ENCODE data around the gene METRNL.

DNA sequence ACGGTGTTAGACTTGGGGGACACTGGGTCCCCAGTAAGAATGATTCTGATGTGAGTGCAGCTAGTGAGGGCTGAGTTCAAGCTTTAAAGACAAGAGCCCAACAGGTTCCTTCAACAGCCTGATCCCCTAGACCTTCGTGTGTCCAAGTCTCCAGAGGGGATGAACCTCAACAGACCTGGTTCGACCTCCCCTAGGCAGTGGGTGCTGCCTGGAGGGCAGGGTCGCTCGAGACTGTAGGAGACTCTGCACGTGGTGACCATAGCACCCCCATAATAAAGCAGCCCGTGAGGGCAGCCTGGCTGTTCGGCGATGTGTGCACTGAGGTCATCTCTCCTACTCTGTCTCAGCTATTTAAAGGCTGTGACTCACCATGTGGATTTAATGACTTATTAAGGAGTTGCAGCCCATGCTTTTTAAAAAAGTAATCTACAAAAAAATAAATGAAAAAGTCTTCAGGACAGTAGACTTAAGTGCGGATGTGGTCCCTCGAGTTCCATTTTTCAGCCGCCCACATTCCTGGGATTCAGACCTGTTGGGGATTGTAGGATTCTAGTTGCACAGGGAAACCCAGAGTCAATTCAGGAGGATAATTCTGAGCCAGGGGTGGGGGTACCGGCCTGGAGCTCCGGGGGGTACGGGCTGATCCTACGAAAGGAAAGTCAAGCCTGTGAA, 23.4 kb upstream of the METRNL start:
- TF ChIP-seq, protein P1, sequence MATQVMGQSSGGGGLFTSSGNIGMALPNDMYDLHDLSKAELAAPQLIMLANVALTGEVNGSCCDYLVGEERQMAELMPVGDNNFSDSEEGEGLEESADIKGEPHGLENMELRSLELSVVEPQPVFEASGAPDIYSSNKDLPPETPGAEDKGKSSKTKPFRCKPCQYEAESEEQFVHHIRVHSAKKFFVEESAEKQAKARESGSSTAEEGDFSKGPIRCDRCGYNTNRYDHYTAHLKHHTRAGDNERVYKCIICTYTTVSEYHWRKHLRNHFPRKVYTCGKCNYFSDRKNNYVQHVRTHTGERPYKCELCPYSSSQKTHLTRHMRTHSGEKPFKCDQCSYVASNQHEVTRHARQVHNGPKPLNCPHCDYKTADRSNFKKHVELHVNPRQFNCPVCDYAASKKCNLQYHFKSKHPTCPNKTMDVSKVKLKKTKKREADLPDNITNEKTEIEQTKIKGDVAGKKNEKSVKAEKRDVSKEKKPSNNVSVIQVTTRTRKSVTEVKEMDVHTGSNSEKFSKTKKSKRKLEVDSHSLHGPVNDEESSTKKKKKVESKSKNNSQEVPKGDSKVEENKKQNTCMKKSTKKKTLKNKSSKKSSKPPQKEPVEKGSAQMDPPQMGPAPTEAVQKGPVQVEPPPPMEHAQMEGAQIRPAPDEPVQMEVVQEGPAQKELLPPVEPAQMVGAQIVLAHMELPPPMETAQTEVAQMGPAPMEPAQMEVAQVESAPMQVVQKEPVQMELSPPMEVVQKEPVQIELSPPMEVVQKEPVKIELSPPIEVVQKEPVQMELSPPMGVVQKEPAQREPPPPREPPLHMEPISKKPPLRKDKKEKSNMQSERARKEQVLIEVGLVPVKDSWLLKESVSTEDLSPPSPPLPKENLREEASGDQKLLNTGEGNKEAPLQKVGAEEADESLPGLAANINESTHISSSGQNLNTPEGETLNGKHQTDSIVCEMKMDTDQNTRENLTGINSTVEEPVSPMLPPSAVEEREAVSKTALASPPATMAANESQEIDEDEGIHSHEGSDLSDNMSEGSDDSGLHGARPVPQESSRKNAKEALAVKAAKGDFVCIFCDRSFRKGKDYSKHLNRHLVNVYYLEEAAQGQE (IDR thresholded peaks at IDR 0.05; ENCODE audit: insufficient read depth in 1 of 2, low read depth in 2 of 2, low read length in 1 of 2), result no peak
- TF ChIP-seq, protein P2, sequence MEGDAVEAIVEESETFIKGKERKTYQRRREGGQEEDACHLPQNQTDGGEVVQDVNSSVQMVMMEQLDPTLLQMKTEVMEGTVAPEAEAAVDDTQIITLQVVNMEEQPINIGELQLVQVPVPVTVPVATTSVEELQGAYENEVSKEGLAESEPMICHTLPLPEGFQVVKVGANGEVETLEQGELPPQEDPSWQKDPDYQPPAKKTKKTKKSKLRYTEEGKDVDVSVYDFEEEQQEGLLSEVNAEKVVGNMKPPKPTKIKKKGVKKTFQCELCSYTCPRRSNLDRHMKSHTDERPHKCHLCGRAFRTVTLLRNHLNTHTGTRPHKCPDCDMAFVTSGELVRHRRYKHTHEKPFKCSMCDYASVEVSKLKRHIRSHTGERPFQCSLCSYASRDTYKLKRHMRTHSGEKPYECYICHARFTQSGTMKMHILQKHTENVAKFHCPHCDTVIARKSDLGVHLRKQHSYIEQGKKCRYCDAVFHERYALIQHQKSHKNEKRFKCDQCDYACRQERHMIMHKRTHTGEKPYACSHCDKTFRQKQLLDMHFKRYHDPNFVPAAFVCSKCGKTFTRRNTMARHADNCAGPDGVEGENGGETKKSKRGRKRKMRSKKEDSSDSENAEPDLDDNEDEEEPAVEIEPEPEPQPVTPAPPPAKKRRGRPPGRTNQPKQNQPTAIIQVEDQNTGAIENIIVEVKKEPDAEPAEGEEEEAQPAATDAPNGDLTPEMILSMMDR (IDR thresholded peaks at IDR 0.05), result no peak
- no peak for TF ChIP-seq POLR2AphosphoS5 (IDR thresholded peaks at IDR 0.05; ENCODE audit: low read depth, low read length)

Measured in Panc1 (cell line).